ENCODE measurements around the gene RNF31. TPM values are rescaled to one million over a fixed set of nuclear protein-coding genes. Genes with fewer than 3 reads are reported as not detected.
A peak's percentile ranks its signal among the peaks of the same experiment; 100 is the strongest.

Gene RNF31
- total and polyA plus RNA-seq, 2 of the 13 experiments (the other 11 are each of a cell fraction or from before 2014, with no cell fraction given), result 48.2 to 86.8 TPM

DNA sequence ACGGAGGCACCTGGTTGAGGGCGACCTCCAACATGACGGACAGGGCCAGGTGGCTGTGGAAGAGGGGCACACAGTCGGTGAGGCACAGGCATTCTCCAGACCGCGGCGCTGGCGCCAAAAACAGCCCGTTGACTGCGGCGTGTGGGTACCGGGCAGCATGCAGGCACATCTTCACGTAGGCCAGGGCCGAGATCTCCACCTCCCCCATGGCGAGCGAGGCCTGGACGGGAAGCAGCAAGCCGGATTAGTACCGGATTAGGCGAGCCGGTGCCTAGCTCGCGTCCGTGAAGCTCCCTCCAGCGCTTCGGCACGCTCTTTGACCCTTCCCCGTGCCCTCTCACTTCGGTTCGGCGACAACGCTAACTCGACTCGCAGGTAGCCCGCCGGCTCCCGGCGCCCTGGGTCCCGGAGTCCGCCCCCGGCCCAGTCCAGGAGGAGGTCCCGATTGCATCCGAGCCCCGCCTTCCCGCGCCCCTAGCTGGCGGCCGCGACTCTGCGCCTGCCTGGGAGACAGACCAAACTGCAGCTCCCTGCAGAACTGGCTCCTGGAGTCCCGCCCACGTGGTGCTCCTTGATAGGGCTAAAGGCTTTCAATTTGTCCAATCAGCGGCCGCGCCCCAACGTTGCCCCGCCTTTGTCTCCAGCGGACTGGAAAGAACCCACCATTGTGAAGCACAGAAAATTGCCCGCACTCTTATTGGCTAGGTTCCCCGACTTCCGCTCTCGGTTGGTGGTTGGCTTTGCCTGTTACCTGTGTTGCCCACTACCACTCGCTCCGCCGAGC is 6.0 kb upstream of the RNF31 start, which contains the start of gene EMC9 (continued):
- TF ChIP-seq ZMAT3 (CRISPR knock-in tag; conservative IDR thresholded peaks at IDR 0.05) (peak; percentile 99), ZNF792 (CRISPR knock-in tag; IDR thresholded peaks at IDR 0.05) (peak; percentile 99), ZNF7 (CRISPR knock-in tag; IDR thresholded peaks at IDR 0.05) (no peak), XRCC5 (optimal IDR thresholded peaks at IDR 0.05; ENCODE audit: low read length) (peak; percentile 98), ZNF782 (CRISPR knock-in tag; IDR thresholded peaks at IDR 0.05; ENCODE audit: borderline replicate concordance) (peak; percentile 99), SATB2 (CRISPR knock-in tag; IDR thresholded peaks at IDR 0.05) (peak; percentile 84; the same call in 1 of the 2 replicates), ZIK1 (CRISPR knock-in tag; IDR thresholded peaks at IDR 0.05; ENCODE audit: borderline replicate concordance, low read depth) (peak; percentile 87), CEBPG (CRISPR knock-in tag; IDR thresholded peaks at IDR 0.05) (peak; percentile 47), MYNN (CRISPR knock-in tag; IDR thresholded peaks at IDR 0.05; ENCODE audit: low read depth) (peak; percentile 69; the same call in 1 of the 2 replicates), RFX5 (IDR thresholded peaks at IDR 0.05; ENCODE audit: low read depth, low read length) (peak; percentile 95), TEAD3 (CRISPR knock-in tag; optimal IDR thresholded peaks at IDR 0.05; ENCODE audit: borderline replicate concordance) (no peak), JUN (CRISPR knock-in tag; IDR thresholded peaks at IDR 0.05) (peak; percentile 81), ZNF615 (CRISPR knock-in tag; IDR thresholded peaks at IDR 0.05; ENCODE audit: borderline replicate concordance) (no peak)
- TF ChIP-seq, protein P1, sequence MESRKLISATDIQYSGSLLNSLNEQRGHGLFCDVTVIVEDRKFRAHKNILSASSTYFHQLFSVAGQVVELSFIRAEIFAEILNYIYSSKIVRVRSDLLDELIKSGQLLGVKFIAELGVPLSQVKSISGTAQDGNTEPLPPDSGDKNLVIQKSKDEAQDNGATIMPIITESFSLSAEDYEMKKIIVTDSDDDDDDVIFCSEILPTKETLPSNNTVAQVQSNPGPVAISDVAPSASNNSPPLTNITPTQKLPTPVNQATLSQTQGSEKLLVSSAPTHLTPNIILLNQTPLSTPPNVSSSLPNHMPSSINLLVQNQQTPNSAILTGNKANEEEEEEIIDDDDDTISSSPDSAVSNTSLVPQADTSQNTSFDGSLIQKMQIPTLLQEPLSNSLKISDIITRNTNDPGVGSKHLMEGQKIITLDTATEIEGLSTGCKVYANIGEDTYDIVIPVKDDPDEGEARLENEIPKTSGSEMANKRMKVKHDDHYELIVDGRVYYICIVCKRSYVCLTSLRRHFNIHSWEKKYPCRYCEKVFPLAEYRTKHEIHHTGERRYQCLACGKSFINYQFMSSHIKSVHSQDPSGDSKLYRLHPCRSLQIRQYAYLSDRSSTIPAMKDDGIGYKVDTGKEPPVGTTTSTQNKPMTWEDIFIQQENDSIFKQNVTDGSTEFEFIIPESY (CRISPR knock-in tag; IDR thresholded peaks at IDR 0.05), result peak; percentile 8; the same call in 1 of the 2 replicates
- TF ChIP-seq, protein P2, sequence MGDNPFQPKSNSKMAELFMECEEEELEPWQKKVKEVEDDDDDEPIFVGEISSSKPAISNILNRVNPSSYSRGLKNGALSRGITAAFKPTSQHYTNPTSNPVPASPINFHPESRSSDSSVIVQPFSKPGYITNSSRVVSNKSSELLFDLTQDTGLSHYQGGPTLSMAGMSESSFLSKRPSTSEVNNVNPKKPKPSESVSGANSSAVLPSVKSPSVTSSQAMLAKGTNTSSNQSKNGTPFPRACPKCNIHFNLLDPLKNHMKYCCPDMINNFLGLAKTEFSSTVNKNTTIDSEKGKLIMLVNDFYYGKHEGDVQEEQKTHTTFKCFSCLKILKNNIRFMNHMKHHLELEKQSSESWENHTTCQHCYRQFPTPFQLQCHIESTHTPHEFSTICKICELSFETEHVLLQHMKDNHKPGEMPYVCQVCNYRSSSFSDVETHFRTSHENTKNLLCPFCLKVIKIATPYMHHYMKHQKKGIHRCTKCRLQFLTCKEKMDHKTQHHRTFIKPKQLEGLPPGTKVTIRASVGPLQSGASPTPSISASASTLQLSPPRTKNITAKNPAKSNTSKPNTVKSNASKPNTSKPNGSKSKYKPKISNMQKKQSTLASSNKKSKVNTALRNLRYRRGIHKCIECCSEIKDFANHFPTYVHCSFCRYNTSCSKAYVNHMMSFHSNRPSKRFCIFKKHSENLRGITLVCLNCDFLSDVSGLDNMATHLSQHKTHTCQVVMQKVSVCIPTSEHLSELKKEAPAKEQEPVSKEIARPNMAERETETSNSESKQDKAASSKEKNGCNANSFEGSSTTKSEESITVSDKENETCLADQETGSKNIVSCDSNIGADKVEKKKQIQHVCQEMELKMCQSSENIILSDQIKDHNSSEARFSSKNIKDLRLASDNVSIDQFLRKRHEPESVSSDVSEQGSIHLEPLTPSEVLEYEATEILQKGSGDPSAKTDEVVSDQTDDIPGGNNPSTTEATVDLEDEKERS (CRISPR knock-in tag; IDR thresholded peaks at IDR 0.05), result peak; percentile 90
- TF ChIP-seq, protein P3, sequence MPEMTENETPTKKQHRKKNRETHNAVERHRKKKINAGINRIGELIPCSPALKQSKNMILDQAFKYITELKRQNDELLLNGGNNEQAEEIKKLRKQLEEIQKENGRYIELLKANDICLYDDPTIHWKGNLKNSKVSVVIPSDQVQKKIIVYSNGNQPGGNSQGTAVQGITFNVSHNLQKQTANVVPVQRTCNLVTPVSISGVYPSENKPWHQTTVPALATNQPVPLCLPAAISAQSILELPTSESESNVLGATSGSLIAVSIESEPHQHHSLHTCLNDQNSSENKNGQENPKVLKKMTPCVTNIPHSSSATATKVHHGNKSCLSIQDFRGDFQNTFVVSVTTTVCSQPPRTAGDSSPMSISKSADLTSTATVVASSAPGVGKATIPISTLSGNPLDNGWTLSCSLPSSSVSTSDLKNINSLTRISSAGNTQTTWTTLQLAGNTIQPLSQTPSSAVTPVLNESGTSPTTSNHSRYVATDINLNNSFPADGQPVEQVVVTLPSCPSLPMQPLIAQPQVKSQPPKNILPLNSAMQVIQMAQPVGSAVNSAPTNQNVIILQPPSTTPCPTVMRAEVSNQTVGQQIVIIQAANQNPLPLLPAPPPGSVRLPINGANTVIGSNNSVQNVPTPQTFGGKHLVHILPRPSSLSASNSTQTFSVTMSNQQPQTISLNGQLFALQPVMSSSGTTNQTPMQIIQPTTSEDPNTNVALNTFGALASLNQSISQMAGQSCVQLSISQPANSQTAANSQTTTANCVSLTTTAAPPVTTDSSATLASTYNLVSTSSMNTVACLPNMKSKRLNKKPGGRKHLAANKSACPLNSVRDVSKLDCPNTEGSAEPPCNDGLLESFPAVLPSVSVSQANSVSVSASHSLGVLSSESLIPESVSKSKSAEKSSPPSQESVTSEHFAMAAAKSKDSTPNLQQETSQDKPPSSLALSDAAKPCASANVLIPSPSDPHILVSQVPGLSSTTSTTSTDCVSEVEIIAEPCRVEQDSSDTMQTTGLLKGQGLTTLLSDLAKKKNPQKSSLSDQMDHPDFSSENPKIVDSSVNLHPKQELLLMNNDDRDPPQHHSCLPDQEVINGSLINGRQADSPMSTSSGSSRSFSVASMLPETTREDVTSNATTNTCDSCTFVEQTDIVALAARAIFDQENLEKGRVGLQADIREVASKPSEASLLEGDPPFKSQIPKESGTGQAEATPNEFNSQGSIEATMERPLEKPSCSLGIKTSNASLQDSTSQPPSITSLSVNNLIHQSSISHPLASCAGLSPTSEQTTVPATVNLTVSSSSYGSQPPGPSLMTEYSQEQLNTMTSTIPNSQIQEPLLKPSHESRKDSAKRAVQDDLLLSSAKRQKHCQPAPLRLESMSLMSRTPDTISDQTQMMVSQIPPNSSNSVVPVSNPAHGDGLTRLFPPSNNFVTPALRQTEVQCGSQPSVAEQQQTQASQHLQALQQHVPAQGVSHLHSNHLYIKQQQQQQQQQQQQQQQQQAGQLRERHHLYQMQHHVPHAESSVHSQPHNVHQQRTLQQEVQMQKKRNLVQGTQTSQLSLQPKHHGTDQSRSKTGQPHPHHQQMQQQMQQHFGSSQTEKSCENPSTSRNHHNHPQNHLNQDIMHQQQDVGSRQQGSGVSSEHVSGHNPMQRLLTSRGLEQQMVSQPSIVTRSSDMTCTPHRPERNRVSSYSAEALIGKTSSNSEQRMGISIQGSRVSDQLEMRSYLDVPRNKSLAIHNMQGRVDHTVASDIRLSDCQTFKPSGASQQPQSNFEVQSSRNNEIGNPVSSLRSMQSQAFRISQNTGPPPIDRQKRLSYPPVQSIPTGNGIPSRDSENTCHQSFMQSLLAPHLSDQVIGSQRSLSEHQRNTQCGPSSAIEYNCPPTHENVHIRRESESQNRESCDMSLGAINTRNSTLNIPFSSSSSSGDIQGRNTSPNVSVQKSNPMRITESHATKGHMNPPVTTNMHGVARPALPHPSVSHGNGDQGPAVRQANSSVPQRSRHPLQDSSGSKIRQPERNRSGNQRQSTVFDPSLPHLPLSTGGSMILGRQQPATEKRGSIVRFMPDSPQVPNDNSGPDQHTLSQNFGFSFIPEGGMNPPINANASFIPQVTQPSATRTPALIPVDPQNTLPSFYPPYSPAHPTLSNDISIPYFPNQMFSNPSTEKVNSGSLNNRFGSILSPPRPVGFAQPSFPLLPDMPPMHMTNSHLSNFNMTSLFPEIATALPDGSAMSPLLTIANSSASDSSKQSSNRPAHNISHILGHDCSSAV (CRISPR knock-in tag; IDR thresholded peaks at IDR 0.05; ENCODE audit: borderline replicate concordance), result peak; percentile 95

Measured in HepG2 (cell line).